NCI-H128 (cell line): ENCODE results near the gene ZNF182.
"Not testable (repeated sequence)": the region's sequence is repeated elsewhere in the genome, so short reads cannot be mapped to it uniquely, and the experiment has no call there.

Source experiments
- DNase-seq: peaks from one replicate; lab custom pipeline; 2025; ENCODE audit not compliant: unreplicated experiment; lab: John Stamatoyannopoulos, UW

The ZNF182 gene

DNA sequence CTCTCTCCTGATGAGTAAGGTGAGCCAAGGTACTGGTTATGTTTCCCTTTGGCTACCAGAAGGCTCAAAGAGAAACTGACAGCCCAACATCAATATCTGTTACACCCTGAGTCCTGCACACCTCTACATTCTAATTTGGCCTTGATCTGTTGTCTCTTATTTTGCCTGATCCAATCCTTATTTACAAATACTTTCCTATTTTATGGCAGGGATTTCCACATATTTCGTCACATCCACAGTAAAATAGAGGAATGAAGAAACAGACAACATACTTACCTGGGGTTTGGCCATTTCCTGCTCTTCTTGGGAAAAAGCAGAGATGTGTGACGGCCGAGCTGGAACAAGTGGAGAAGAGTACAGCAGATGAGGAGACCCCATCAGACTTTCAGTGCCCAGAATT is 1.5 kb downstream of the ZNF182 start:
- DNase-seq = no peak

- no peak for DNase-seq
Observed at GRCh38 chrX:48001260-48001659, 2.5 kb downstream of the ZNF182 start.

- no peak for DNase-seq
Observed at GRCh38 chrX:47992669-47993068, 11.1 kb downstream of the ZNF182 start.

- DNase-seq = no peak
Observed at GRCh38 chrX:47992095-47992380, 11.8 kb downstream of the ZNF182 start.

DNA sequence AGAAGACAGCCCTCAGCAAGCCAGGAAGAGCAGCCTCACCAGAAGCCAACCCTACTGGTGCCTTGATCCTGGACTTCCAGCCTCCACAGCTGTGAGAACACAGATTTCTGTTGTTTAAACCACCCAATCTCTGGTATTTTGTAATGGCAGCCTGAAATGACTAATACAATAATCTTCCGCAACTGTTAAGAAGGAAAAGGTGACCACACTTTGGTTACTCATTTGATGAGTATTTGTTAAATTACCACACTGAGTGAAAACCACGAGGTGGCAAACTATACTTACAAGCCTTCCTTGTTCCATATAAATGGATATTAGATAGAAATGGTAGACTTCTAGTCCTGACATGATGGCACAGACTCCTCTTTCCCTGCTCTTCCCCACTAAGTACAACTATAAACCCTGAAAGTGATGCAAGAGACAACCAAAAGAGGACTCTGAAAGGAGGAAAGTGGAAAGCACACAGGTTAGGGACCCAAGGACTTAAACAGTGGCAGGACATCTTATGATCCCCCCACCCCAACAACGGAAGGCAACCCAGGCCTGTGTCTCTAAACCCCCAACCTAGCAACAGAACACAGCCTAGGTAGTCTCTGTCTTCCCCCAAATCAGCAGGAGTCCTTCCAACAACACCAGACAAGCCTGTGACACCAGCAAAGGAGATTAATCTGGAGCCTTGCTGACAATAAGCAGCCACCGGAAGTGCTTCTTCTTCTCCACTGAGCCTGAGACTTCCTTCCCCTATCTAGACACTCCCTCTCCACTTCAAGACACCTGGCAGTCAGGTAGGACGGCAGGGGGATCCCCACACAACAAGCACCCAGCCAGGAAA is 12.3 kb downstream of the ZNF182 start:
- no peak for DNase-seq

- no peak for DNase-seq
Observed at GRCh38 chrX:47976254-47977151, 27.3 kb downstream of the ZNF182 start.

DNA sequence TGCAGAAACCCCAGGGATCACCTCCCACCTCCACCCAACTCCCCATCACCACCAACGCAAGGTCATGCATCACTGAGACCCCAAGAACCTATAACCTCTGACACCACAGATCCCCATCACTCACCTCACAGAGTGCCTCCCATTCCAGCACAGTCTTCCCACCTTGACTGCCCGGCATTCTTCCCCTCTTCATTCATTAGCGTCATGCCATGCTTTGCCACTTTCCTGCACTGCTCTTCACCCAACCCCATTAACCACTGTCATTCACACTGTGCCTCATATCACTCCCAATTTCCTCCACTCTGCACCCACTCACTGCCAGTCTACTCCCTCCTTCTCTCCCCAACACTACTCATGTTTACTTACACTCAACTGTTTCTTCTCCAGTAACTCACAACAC is 30.6 kb downstream of the ZNF182 start:
- DNase-seq = no peak

DNA sequence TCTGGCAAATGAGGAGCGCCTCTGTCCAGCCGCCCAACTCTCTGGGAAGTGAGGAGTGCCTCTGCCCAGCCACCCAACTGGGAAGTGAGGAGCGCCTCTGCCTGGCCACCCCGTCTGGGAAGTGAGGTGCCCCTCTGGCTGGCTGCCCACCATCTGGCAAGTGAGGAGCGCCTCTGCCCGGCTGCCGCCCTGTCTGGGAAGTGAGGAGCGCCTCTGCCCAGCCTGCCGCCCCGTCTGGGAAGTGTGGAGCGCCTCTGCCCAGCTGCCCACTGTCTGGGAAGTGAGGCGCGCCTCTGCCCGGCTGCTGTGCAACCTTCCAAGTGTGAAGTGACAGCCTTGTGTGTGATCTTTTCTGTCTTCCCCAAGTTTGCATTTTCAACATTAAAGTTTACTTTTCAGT is 38.3 kb downstream of the ZNF182 start:
- DNase-seq = not testable (repeated sequence)

DNA sequence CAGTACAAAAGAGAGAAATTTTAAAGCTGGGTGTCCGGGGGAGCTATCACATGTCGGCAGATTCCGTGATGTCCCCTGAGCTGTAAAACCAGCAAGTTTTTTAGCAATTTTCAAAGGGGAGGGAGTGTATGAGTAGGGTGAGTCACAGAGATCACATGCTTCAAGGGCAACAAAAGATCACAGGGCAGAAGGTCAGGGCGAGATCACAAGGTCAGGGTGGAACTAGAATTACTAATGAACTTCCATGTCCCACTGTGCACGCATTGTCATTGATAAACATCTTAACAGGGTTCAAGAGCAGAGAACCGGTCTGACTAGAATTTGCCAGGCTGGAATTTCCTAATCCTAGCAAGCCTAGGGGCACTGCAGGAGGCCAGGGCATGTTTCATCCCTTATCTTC is 42.0 kb downstream of the ZNF182 start:
- not testable (repeated sequence) for DNase-seq

DNA sequence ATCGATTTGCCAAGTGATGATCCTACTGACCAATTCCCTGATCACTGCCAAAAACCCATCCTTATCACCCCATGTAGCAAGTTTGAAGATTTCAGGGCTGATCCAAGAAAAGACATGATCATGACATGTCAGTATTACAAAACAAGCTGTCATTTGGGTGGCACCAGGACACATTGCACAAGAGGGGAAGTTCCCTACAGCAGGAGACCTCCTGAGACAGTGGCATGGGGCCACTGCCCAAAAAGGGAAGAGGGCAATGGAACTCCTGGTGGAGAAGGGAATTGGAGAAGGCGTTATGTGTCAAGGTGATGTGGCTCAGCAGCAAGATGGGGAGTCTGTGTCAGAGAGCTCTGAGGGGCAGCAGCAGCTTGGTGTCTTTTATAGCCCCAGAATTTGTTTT is 43.4 kb downstream of the ZNF182 start:
- DNase-seq = no peak

DNA sequence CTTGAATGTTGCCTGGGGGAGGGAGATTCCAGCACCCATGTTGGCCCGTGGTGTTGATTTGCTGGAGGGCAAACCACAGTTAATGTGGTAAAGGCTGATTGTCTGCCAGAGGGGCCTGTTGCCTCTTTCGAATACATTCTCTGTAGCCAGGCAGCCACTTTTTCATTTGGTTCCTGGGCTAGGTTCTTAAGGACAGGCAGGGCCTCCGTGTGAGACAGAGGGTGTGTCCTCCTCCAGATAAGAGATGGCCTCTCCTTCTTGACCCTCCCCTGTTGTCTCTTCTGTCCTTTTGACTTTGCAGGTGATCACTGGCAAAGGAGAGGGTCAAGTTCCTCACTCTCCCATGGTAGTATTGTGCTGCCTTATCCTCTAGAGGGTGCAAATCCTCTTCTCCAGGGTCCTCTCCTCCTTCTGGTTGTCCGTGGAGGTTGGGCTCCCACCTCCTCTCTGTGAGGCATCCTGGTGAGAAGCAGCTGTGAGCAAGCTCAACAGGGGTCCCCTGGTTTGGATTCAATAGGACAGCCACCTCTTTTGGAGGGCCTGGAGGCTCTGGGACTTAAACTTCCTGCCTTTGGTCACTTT is 44.9 kb downstream of the ZNF182 start:
- DNase-seq = no peak

DNA sequence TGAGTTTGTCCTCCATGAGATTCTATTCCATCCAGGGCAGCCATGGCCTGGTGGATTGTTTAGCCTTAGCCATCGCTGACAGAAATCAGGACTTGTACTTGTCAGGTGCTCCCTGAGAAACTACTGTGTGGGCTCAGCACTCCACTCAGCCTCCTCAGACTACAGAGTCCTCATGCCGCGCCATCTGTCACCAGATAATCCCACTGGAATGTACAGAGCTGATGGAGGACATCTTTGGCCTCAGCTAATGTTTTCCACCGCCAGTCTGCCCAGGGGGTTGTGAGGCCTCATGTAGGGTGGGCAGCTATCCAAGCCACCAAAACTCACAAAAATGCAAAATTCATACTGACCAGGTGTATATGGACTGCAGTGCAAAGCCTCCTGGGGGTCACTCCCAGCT is 45.6 kb downstream of the ZNF182 start:
- DNase-seq = not testable (repeated sequence)

DNA sequence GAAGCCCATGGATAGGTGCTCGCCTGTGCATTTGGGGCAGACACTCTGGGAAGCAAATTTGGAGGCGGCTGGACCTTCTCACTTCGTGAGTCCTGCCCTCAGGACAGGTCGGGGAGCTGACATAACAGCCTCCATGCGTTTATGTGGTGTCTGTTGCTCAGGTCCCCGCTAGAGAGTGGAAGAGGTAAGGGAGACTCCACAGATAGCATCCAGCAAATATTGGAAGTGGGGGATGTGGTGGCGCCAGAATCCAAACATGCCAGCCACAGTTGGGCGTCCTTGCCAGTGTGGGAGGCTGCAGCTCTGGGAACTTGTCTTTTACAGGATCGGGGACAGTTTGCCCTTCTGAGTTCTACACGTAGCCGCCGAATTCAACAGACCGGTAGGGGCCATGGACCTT is 47.8 kb downstream of the ZNF182 start:
- no peak for DNase-seq

DNA sequence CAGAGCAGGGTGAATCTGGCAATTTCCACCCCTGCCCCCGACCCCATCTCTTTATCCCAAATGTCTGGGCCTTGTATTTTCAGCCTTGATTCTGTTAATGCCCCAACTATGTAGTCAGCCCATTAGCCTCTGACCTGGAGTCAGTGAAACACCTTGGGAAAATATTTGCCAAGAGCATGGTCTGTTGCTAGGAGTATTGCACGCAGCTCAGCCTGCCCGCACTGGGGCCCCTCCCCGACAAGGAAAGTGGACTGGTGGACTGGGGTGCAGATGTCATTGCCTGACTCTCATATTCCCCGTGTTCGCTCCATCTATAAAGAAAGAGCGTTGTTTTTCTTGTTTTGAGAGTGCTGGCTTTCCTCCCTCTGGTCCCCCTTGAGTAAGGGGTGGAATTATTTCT is 48.5 kb downstream of the ZNF182 start:
- DNase-seq = not testable (repeated sequence)

DNA sequence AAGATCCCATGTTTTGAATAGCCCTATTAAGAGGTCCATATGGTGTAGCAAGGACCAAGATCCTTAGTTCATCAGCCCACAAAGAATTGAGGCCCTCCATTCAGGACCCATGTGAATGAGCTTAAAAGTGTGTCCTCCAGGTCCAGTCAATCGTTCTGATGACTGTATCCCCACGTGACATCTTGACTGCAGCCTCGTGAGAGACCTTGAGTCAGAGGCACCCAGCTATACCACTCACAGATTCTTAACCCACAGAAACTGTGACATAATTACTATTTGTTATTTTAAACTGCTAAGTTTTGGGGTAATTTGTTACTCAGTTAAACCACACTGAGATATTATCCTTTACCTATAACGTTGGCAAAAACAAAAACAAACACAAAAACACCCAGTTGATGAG is 62.4 kb downstream of the ZNF182 start:
- no peak for DNase-seq

GRCh38 chrX:47940448-47940847 is 63.3 kb downstream of the ZNF182 start:
- no peak for DNase-seq

GRCh38 chrX:47936940-47937317 is 66.9 kb downstream of the ZNF182 start:
- no peak for DNase-seq

DNA sequence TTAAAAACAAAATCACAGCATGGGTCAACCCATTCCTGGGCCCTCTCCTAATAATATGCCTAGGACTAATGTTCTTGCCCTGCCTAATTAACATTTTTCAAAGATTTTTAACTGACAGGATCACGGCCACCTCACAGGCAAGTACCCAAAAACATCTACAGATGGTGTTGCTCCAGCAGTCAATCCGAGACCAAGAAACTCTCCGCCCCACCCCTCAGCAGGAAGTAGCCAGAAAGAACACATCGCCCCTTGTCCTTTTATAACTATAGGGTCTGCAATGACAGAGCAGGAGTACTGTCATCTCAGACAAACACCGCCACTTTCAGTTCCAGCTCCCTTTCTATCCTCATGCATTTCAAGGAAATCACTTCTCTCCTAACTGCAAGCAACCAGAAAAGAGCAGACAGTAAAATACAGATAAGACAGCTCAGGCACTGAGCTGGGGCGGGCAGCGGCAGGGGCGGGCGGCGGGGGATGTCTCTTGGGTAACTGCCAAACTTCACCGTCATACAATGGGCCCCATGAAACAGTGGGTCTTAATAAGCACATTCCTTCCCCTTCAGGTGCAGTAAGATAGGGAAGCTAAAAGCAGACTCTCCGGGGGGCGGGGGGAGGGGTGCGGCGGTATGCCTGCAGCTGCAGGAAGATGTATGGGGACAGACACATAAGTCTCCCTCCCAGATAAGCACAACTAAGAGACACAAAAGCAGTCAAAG is 67.4 kb downstream of the ZNF182 start:
- DNase-seq = no peak

GRCh38 chrX:47933946-47934345 is 69.8 kb downstream of the ZNF182 start:
- DNase-seq = no peak

GRCh38 chrX:47931970-47932369 is 71.8 kb downstream of the ZNF182 start:
- not testable (repeated sequence) for DNase-seq

DNA sequence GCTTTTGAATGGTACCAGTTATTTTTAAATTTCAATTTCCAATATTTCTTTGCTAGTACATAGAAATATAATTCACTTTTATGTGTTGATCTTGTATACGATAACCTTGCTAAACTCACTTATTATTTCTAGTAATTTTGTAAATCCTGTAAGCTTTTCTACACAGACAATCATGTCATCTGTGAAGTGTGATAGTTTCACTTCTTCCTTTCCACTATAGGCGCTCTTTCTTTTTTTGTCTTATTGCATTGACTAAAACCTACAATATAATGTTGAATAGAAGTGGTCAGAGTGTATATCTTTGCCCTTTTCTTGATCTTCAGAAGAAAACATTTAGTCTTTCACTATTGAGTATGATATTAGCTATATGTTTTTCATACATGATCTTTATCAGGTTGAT is 76.6 kb downstream of the ZNF182 start:
- no peak for DNase-seq
